ENCODE results near the gene GNRHR. TPM values are rescaled to one million over a fixed set of nuclear protein-coding genes. Genes with fewer than 3 reads are reported as not detected.
"Not testable (repeated sequence)": the region's sequence is repeated elsewhere in the genome, so short reads cannot be mapped to it uniquely, and the experiment has no call there.

GNRHR gene, protein sequence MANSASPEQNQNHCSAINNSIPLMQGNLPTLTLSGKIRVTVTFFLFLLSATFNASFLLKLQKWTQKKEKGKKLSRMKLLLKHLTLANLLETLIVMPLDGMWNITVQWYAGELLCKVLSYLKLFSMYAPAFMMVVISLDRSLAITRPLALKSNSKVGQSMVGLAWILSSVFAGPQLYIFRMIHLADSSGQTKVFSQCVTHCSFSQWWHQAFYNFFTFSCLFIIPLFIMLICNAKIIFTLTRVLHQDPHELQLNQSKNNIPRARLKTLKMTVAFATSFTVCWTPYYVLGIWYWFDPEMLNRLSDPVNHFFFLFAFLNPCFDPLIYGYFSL
- polyA plus RNA-seq (ENCODE audit: insufficient read length) = 0.96 TPM
- long read RNA-seq, donor 1 = 0 reads
- long read RNA-seq, donor 2 = 0 reads
- long read RNA-seq, donor 3 = 0 reads
- long read RNA-seq, donor 4 = 0 reads
- long read RNA-seq, donor 5 = 0 reads
- long read RNA-seq, donor 6 = 0 reads
- long read RNA-seq, donor 7 = 0 reads
- long read RNA-seq, donor 8 = 0 reads

- no peak for DNase-seq
Observed at GRCh38 chr4:67754288-67754687, at the start of gene GNRHR. TSS of gene GNRHR (minus strand) at chr4:67754388. CDS start at chr4:67754335, 53 bp downstream.

DNA sequence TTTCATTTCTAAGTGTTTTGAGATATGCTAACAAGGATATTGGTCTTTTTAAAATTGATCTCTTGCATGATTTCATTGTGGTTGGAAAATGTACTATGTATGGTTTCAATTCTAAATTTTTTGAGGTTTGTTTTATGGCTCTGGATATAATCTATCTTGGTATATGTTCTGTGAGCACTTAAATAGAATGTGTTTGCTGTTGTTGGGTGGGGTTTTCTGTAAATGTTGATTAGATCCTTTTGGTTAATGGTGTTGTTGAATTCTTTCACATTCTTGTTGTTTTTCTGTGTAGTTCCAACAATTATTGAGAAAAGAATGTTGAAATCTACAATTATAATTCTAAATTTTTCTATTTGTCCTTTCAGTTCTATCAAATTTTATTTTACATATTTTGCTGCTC lies 42.6 kb upstream of the GNRHR start:
- no peak for DNase-seq

GRCh38 chr4:67790721-67791120 lies 36.5 kb upstream of the GNRHR start:
- no peak for DNase-seq

DNA sequence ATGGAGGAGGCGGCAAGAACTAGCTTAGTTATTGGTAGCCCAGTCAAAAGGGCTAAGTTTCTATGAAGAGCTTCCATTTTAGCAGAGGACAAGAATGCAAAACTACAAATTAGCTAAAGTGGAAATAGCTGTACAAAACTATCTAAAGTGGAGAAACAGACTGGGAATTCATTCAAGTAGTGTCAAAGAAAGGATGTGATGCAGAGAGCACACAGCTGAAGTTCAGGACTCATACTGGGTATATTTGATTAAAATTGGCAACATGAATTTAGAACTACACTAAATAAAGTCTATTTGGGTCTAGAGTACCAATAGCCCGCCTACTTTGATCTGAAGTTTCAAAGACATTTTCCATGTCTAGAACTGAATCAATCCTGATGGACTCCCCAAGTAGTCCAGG lies 33.1 kb upstream of the GNRHR start:
- no peak for DNase-seq

DNA sequence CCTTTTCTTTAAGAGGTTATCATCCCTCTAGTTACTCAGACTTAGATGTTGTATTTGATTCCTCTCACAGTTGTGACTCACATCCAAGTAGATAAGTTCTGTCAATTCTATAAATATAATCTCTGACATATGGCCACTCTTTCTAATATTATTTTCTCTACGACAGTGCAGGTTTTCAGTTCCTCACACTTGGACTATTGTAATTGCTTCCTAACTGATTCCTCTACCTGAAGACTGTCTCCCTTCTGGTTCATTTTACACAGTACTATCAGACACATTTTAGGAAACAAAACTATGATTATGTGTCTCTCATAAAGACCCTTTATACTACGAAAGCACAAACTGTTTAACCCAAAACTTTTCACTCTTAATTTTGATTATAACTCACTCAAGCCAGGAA lies 31.3 kb upstream of the GNRHR start:
- DNase-seq = no peak

- DNase-seq = no peak
Observed at GRCh38 chr4:67779631-67780030, 25.4 kb upstream of the GNRHR start.

GRCh38 chr4:67776746-67777145 lies 22.6 kb upstream of the GNRHR start:
- DNase-seq = no peak

DNA sequence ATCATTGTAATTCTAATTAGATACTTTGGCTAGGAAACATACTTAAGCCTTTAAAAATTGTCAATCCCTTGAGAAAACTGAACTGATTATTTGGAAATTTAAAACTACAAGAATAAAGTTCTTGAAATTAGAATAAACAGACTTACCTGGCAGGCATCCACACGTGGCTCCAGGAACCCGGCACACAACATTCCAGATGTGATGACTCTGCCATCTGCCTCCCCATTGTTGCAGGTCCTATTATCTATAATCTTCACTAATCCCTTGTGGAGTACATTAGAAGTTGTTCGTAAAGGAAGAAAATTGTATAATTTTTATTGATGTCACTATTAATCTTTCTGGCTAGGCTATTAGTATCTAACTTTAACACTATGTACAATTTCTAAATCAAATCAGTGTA lies 16.2 kb upstream of the GNRHR start:
- DNase-seq = no peak

DNA sequence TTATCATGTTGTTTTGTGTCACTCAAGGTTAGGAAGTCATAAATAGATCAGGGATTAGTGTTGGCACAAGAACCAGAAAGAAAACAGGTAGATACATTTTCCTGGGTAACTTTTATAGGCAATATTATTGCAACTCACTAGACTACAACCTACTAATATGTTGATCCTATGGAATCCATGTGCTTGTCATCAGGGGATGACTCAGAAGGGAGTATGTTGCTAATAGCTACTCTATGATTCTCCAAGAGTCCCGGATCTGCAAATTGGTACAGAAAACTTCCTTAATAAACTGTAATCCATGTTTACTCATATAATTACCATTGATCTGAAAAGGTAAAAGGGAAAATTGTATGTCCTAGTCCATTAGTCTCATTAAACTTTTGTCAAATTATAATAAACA lies 11.7 kb upstream of the GNRHR start:
- DNase-seq = no peak

GRCh38 chr4:67765401-67765800 lies 11.2 kb upstream of the GNRHR start:
- no peak for DNase-seq

- no peak for DNase-seq
Observed at GRCh38 chr4:67764183-67764582, 10.0 kb upstream of the GNRHR start.

GRCh38 chr4:67762086-67762485 lies 7.9 kb upstream of the GNRHR start:
- DNase-seq = no peak

DNA sequence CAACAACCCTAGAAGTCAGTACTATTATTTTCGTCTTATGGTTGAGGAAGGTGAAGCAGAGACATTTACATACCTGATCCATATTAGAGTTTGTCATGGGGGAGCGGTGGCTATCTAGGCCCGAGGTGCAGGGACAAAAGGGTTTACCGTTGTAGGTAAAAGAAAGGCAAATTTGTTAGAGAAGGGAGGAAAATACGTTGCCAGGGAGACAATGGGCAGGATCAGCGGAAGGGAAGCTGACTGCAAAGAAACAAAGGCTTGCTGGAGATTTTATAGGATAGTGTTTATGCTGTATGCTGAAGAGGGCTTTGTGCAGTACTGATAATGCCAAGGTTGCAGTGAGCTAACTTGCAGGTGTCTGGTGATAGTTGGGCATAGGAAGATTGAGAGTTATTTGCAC lies 2.8 kb upstream of the GNRHR start:
- not testable (repeated sequence) for DNase-seq

GRCh38 chr4:67755974-67756373 lies 1.8 kb upstream of the GNRHR start:
- DNase-seq = no peak

DNA sequence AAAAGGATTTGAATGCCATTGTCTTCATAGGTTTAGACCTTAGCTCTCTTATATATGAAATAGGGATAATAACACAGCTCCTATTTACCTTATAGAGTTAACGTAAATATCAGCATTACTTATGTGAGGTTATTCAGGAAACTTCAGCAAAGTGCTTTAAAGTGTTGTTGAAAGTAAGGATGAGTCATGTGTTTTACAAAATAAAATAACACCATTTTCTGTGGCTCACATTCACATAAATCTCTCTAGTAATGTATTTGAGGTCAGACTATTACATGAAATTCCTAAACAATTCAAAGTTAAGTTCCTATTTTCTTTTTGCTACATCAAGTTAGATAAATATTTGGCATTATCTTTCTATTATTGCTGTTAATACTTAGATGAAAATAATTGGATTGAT lies 2.9 kb downstream of the GNRHR start:
- no peak for DNase-seq

DNA sequence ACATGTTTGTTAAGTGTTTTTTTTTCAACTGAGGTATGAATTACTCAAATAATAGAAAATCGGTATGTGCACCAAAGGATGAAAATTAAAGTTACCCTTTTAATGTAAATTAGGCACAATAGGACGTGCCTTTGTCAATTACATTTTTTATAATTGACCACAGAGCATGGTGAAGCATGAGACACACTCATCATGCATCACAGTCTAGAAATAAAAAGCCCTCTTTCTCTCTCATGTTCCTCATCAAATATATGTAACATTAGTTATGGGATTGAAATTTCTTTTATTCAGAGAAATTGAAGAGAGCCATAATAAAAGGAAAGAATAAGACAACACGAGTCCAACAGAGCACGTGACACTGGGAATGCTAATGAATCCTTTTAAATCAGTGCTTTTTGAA lies 3.5 kb downstream of the GNRHR start:
- no peak for DNase-seq

GRCh38 chr4:67749286-67749685 lies 4.9 kb downstream of the GNRHR start:
- DNase-seq = no peak

DNA sequence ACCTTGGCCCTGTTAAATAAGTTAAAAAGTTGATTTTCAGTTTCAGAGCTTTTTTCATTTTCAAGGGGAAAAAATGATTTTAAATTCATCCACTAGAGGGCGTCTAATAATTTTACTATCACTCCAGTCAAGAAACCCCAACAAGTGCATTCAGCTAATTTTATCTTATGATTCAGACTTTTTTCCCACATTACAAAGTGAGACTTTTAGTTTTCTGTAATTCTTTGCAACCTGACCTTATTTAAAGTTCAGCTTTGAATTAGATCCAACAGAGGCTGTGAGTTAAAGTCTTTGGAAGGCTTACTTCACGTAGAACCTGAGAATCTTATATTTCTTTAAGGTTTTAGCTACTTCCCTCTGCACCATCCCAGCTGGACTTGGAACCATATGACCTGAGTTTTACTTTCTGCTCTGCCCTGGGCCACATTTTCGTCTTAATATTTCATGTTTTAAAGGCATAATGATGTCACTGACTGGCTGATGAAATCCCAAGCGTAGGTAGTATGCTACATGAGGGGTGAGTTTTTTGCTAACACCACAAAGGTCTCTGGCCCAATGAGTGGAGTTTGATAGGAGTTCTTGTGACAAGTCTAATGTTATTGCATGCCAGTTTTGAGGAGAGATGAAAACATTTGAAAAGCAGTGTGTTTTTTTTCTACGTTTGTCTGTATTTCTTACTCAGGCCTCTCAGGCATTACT lies 7.2 kb downstream of the GNRHR start:
- peak; percentile 13 for DNase-seq

DNA sequence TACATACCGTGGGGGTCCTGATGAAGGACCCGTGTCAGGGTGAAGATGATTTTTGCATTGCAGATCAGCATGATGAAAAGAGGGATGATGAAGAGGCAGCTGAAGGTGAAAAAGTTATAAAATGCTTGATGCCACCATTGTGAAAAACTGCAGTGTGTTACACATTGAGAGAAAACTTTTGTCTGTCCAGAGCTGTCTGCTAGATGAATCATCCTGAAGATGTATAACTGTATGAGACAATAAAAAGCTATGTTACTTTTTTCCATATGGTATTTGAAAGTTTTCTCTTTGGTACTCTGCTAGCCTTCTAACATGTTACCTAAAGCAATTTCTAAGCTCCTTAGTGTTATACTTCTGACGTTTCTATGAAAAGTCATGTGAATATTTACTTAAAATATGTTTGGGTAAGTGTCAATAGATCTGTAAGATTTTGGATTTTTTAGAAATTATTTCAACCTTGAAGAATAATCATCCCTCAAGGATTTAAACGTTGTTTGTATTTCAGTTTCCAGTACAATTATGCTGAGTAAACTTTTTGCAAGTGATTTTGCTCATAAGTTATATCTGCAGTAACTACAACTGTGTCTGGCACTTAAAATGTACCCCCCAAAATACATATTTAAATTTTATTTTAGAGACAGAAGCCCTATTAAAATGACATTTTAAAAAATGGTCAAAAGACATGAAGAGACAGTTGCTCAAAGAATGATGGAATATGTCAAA lies 9.5 kb downstream of the GNRHR start:
- DNase-seq = no peak

- DNase-seq = no peak
Observed at GRCh38 chr4:67743194-67743593, 11.0 kb downstream of the GNRHR start.

- no peak for DNase-seq
Observed at GRCh38 chr4:67736262-67736661, 17.9 kb downstream of the GNRHR start.

DNA sequence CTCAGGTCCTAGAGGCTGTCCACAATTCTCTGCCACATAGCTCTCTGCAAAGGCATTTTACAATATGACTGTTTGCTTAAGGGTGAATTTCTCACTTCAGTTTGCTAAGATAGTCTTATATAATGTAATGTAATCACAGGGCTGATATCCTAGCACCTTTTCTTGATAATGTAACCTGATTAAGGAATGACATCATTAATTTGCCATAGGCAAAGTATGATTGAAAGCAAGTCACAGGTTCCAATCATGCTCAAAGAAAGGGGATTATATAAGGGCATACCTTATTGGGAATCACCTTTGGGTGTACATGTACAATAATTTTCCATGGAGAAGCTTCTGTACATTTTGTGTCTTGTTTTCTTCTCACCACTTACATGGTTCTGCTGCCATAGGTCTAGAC lies 18.9 kb downstream of the GNRHR start:
- no peak for DNase-seq

- not testable (repeated sequence) for DNase-seq
Observed at GRCh38 chr4:67730511-67730910, 23.7 kb downstream of the GNRHR start.

Measured in left kidney (tissue), 8 donors.